Uterus (tissue), 4 donors: Measurements from ENCODE around the gene SMARCA4. TPM values are rescaled to one million over a fixed set of nuclear protein-coding genes. Genes with fewer than 3 reads are reported as not detected.

Experiments
- DNase-seq, 2 donors: peaks; one replicate each; pipeline ENCODE4 v3.0.0-alpha.2; 2019 to 2020
- H3K27ac ChIP-seq, 2 donors: fragments of 200-600 bp; sonication (generic); 1 replicate in 1 of 2; 2 replicates in 1 of 2; pipeline ENCODE4 v1.5.1; 2016 to 2018
- H3K27me3 ChIP-seq, 2 donors: fragments of 200-600 bp; sonication (generic); one replicate each; pipeline ENCODE4 v1.5.1; 2018 to 2019; ENCODE audit warnings: control low read depth in 1 of 2
- H3K36me3 ChIP-seq, 2 donors: fragments of 200-600 bp; sonication (generic); one replicate each; pipeline ENCODE4 v1.5.1; 2019; ENCODE audit warnings: control low read depth in 1 of 2
- H3K4me1 ChIP-seq, 2 donors: fragments of 200-600 bp; sonication (generic); one replicate each; pipeline ENCODE4 v1.5.1; 2018 to 2019; ENCODE audit warnings: control low read depth in 1 of 2
- H3K4me3 ChIP-seq, 2 donors: fragments of 200-600 bp; sonication (generic); 1 replicate in 1 of 2; 2 replicates in 1 of 2; pipeline ENCODE4 v1.5.1; 2018 to 2019; ENCODE audit warnings: mild to moderate bottlenecking in 1 of 2
- H3K9me3 ChIP-seq, 2 donors: fragments of 200-600 bp; sonication (generic); one replicate each; pipeline ENCODE4 v1.5.1; 2019; ENCODE audit warnings: control low read depth in 1 of 2
- CTCF ChIP-seq, 4 experiments: fragments of 200-600 bp in 2 of 4; fragments of 450-650 bp in 2 of 4; sonication (generic) in 2 of 4; IDR thresholded peaks; one replicate each; pipeline ENCODE4 v1.5.1; 2016 to 2019; ENCODE audit warnings: antibody characterized with exemption in 4 of 4, mild to moderate bottlenecking in 2 of 4, moderate library complexity in 1 of 4
- POLR2A ChIP-seq, 2 donors: fragments of 450-650 bp; IDR thresholded peaks; one replicate each; pipeline ENCODE4 v1.6.1; 2016; ENCODE audit warnings: antibody characterized with exemption in 2 of 2, mild to moderate bottlenecking in 1 of 2, moderate library complexity in 1 of 2
- intact Hi-C: fragments of 100-400 bp; cut with DNase I; formaldehyde crosslinking; loops from one replicate; pipeline ENCODE4 v1.15.1; 2023; ENCODE audit warnings: low total_unique reads
- total RNA-seq, 4 donors: library from RNA; depleted of rRNA in 3 of 4; stranded (reverse); fragments of >200 nt in 3 of 4; gene quantifications; one replicate each; pipeline versions ENCODE4 v1.1.0 to v1.2.4, GENCODE V29; 2014 to 2023
- donor health status: DM: yes; HTN: yes; CAD: no.

SMARCA4 gene
- total RNA-seq, 4 donors from 2014 or later = 44.6 to 78.7 (median 76.2) TPM

- Histone ChIP-seq H3K4me1 (peaks cover 0 to 4% of the 10 kb centered on the region in 2 donors), H3K27me3 (no peaks in the 10 kb centered on the region), H3K27ac (no peak overlapping the region), H3K36me3 (no peaks in the 10 kb centered on the region), H3K9me3 (no peaks in the 10 kb centered on the region), H3K4me3 (no peak overlapping the region)
- intact Hi-C loops = no loop called here
- TF ChIP-seq POLR2A (IDR thresholded peaks at IDR 0.05) = no peak
- no peak for TF ChIP-seq CTCF (IDR thresholded peaks at IDR 0.05)
- DNase-seq = no peak
Measured at GRCh38 chr19:11016631-11017030, 55.8 kb downstream of the SMARCA4 start.

- intact Hi-C loops = no loop called here
- Histone ChIP-seq H3K4me3 (no peak overlapping the region), H3K36me3 (no peaks in the 10 kb centered on the region), H3K27me3 (no peaks in the 10 kb centered on the region), H3K27ac (peak overlapping the region; percentile 31 to 64), H3K4me1 (peaks cover 0 to 4% of the 10 kb centered on the region in 2 donors), H3K9me3 (no peaks in the 10 kb centered on the region)
- DNase-seq = no peak
- no peak for TF ChIP-seq POLR2A (IDR thresholded peaks at IDR 0.05)
- no peak for TF ChIP-seq CTCF (IDR thresholded peaks at IDR 0.05)
Measured at GRCh38 chr19:11017275-11018035, 56.6 kb downstream of the SMARCA4 start.

GRCh38 chr19:11018179-11018578, 57.3 kb downstream of the SMARCA4 start:
- H3K4me1 ChIP-seq = peaks cover 0 to 4% of the 10 kb centered on the region in 2 donors
- no peak overlapping the region for H3K4me3 ChIP-seq
- TF ChIP-seq CTCF (IDR thresholded peaks at IDR 0.05) (no peak), POLR2A (IDR thresholded peaks at IDR 0.05) (no peak)
- no peaks in the 10 kb centered on the region for H3K27me3 ChIP-seq
- peak; percentile 46 to 56 for DNase-seq
- no peaks in the 10 kb centered on the region for H3K36me3 ChIP-seq
- no peaks in the 10 kb centered on the region for H3K9me3 ChIP-seq
- H3K27ac ChIP-seq = peak overlapping the region; percentile 31 to 64
- intact Hi-C loops = no loop called here

- DNase-seq = no peak
- Histone ChIP-seq H3K4me1 (peaks cover 0 to 4% of the 10 kb centered on the region in 2 donors), H3K27me3 (no peaks in the 10 kb centered on the region), H3K4me3 (no peak overlapping the region), H3K27ac (peak overlapping the region; percentile 31 to 64), H3K36me3 (no peaks in the 10 kb centered on the region), H3K9me3 (no peaks in the 10 kb centered on the region)
- intact Hi-C loops = no loop called here
- TF ChIP-seq CTCF (IDR thresholded peaks at IDR 0.05) (no peak), POLR2A (IDR thresholded peaks at IDR 0.05) (no peak)
Measured at GRCh38 chr19:11018763-11019162, 57.9 kb downstream of the SMARCA4 start.

GRCh38 chr19:11019262-11019661, 58.4 kb downstream of the SMARCA4 start:
- peak overlapping the region in 1 of 2 donors; percentile 64 for H3K27ac ChIP-seq
- no peaks in the 10 kb centered on the region for H3K27me3 ChIP-seq
- H3K9me3 ChIP-seq = no peaks in the 10 kb centered on the region
- peaks cover 0 to 4% of the 10 kb centered on the region in 2 donors for H3K4me1 ChIP-seq
- TF ChIP-seq POLR2A (IDR thresholded peaks at IDR 0.05) (no peak), CTCF (IDR thresholded peaks at IDR 0.05) (no peak)
- DNase-seq = no peak
- H3K4me3 ChIP-seq = no peak overlapping the region
- H3K36me3 ChIP-seq = no peaks in the 10 kb centered on the region
- intact Hi-C loops = no loop called here
